GM18951 (cell line): ENCODE results near the gene KIT.

Source experiments
- POLR2A ChIP-seq: IDR thresholded peaks from 4 replicates; pipeline ENCODE4 v1.6.1; 2011; ENCODE audit warnings: mild to moderate bottlenecking; ENCODE audit not compliant: insufficient read length, insufficient read depth; ENCODE audit errors: extremely low read depth
- in situ Hi-C: fragments of 300-500 bp; cut with MboI; formaldehyde crosslinking; loops from one replicate; pipeline ENCODE4 v1.12.0; 2022; ENCODE audit warnings: low sequenced_read_pairs, mixed read lengths, inconsistent platforms; ENCODE audit not compliant: unreplicated experiment

KIT gene

GRCh38 chr4:54668014-54668611, 10.4 kb downstream of the KIT start:
- in situ Hi-C loops: no loop called here
- TF ChIP-seq POLR2A: no peak

- in situ Hi-C loops: no loop called here
- TF ChIP-seq POLR2A: no peak
These were observed 12.1 kb downstream of the KIT start for GRCh38 chr4:54669831-54670230.

- no peak for TF ChIP-seq POLR2A
- in situ Hi-C loops: no loop called here
These were observed 18.1 kb downstream of the KIT start for GRCh38 chr4:54675721-54676461.

- in situ Hi-C loops: no loop called here
- TF ChIP-seq POLR2A: no peak
These were observed 18.9 kb downstream of the KIT start for GRCh38 chr4:54676658-54677057.

GRCh38 chr4:54677416-54677815, 19.7 kb downstream of the KIT start:
- TF ChIP-seq POLR2A: no peak
- in situ Hi-C loops: no loop called here

GRCh38 chr4:54677853-54678650, 20.3 kb downstream of the KIT start:
- no peak for TF ChIP-seq POLR2A
- in situ Hi-C loops: no loop called here

- in situ Hi-C loops: no loop called here
- TF ChIP-seq POLR2A: no peak
These were observed 21.1 kb downstream of the KIT start for GRCh38 chr4:54678826-54679225.

GRCh38 chr4:54679813-54680212, 22.1 kb downstream of the KIT start:
- in situ Hi-C loops: no loop called here

GRCh38 chr4:54683616-54684346, 26.0 kb downstream of the KIT start:
- in situ Hi-C loops: no loop called here
- no peak for TF ChIP-seq POLR2A

More at GRCh38 chr4:54679813-54680212, 22.1 kb downstream of the KIT start:
- no peak for TF ChIP-seq POLR2A

- no peak for TF ChIP-seq POLR2A
- in situ Hi-C loops: no loop called here
These were observed 28.1 kb downstream of the KIT start for GRCh38 chr4:54685810-54686209.

GRCh38 chr4:54687887-54688841, 30.4 kb downstream of the KIT start:
- in situ Hi-C loops: no loop called here
- TF ChIP-seq POLR2A: no peak

- TF ChIP-seq POLR2A: no peak
- in situ Hi-C loops: no loop called here
These were observed 37.6 kb downstream of the KIT start for GRCh38 chr4:54695337-54695736.

- no peak for TF ChIP-seq POLR2A
- in situ Hi-C loops: no loop called here
These were observed 38.0 kb downstream of the KIT start for GRCh38 chr4:54695788-54696187.
